ENCODE results near the gene GPR35.

- TF ChIP-seq TCF7L2 (IDR thresholded peaks at IDR 0.05; ENCODE audit: borderline replicate concordance, extremely low read depth, insufficient read depth, insufficient read length) (no peak), REST (IDR thresholded peaks at IDR 0.05; ENCODE audit: low read depth) (no peak), CTCF (IDR thresholded peaks at IDR 0.05 in 2 of 3, conservative IDR thresholded peaks at IDR 0.05 in 1 of 3; ENCODE audit: borderline replicate concordance in 1 of 3, insufficient read depth in 1 of 3, low read depth in 2 of 3, low read length in 2 of 3) (no peak), POLR2AphosphoS5 (IDR thresholded peaks at IDR 0.05; ENCODE audit: low read depth, low read length) (no peak), POLR2A (IDR thresholded peaks at IDR 0.05; ENCODE audit: borderline replicate concordance, extremely low read depth, insufficient read depth, insufficient read length) (no peak), RAD21 (IDR thresholded peaks at IDR 0.05; ENCODE audit: low read depth) (no peak), EZH2 (IDR thresholded peaks at IDR 0.05) (no peak), JUND (IDR thresholded peaks at IDR 0.05) (no peak), EGR1 (IDR thresholded peaks at IDR 0.05; ENCODE audit: low read depth) (no peak)
Measured at GRCh38 chr2:240589850-240590525, 35.3 kb upstream of the GPR35 start.

Measured in HCT116 (cell line).